HG03442 (cell line): ENCODE results near the gene HBM.
"Not testable (repeated sequence)": the region's sequence is repeated elsewhere in the genome, so short reads cannot be mapped to it uniquely, and the experiment has no call there.

Experiments
- ATAC-seq: cut with Tn5 transposase; IDR thresholded peaks from one replicate; pipeline ENCODE4 v1.9.1; 2021; ENCODE audit warnings: mild to moderate bottlenecking, moderate library complexity; ENCODE audit not compliant: unreplicated experiment

The HBM gene, protein sequence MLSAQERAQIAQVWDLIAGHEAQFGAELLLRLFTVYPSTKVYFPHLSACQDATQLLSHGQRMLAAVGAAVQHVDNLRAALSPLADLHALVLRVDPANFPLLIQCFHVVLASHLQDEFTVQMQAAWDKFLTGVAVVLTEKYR

DNA sequence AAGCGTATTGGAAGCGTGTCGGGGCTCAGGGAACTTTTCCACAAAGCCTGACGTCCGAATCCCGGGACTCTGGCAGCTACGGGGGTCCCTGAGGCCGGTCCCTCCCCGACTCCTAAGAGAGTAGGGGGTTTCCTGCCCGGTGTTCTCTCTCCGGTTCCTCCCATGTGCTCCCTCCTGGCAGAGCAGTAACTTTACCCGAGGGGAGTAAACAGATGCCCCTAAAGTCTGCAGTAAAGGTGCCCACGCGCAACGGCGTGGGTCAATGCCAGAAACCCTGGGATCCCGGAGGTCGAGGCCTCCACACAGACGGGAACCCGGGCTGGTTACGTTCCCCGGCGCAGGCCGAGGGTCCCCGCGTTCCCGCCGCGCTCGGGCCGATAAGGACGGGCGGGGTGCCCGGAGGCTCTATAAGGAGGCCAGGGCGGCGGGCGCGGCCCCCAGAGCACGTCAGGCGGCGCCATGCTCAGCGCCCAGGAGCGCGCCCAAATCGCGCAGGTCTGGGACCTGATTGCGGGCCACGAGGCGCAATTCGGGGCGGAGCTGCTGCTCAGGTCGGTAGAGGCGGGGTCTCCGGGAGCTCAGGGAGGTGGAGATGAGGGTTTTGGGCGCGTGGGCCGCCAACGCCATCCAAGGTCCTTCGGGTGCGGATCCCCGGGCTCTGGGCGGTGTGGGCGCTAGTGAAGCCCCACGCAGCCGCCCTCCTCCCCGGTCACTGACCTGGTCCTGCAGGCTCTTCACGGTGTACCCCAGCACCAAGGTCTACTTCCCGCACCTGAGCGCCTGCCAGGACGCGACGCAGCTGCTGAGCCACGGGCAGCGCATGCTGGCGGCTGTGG, at the start of gene HBM:
Gene HBM, plus strand, starts transcription at position 440 of the 836 bp plus-strand sequence. Its CDS starts 20 bp downstream, at position 460.
- ATAC-seq, result no peak

DNA sequence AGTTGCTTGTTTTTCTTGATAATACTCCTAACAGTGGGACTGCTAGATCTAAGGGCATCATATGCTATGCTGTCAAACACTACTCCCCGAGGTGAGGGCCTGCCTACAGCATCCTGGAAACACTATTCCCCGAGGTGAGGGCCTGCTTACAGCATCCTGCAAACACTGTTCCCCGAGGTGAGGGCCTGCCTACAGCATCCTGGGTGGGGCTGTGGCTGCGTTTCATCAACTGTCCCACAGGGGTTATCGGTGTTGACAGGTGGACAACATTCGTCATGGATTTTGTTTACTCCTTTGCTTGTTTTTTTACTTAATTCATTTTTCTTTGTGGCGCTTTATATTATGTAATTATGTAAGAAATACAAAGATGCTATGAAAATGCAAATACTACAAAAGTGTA, 49.8 kb upstream of the HBM start:
- ATAC-seq, result no peak

DNA sequence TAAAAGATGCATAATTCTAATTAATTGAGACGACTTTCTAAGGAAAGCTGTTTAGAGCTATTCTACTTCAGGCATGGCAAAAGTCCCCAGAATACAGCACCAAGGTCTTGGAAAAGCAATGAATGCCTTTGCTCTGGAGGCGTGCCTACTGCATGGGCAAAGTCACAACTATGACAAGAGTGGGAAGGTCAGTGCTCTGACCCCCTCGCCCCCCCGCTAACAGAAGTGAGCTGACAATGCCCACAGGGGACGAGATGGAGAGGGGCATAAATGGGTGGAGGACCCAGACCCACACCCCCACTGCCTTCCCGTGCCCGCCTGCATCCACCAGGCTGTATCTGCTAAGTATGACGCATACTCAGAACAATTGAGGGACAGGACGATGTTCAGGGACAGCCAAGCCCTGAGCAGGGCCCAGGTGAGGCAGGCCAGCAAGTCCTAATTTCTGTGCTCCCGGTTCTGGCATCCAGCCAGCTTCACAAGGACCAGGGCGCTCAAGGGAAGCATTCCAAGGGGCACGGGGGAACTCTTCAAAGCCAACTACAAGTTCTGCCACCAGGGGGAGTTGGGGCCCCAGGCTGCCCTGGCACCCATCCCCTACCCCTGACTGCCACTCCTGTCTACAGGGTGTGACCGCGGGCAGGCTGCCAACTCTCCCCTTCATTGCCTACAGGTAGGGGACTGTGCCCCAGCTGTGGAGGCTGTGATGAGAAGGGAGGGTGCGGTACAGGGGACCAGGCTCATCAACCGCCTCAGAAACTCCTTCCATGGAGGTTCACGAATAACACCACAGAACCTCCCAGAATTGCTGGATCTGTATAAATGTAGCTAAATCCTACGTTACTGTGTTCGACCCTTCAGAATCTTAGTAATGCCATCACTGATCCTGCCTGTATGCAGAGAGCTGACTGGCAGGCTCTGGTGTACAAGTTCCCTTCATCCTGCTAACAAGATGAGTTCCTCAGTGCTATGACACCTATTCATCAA, 48.1 kb upstream of the HBM start:
- no peak for ATAC-seq

DNA sequence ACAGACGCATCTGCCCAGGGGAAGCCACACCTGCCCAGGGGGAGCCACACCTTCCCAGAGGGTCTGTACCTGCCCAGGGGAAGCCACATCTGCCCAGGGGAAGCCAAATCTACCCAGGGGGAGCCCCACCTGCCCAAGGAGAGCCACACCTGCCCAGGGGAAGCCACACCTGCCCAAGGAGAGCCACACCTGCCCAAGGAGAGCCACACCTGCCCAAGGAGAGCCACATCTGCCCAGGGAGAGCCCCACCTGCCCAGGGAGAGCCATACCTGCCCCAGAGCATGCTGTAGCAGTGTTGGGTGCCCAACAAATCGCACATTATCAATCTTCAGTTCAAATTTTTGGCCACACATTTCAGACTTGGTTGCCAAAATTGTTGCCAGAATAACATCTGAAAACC, 46.9 kb upstream of the HBM start:
- no peak for ATAC-seq

DNA sequence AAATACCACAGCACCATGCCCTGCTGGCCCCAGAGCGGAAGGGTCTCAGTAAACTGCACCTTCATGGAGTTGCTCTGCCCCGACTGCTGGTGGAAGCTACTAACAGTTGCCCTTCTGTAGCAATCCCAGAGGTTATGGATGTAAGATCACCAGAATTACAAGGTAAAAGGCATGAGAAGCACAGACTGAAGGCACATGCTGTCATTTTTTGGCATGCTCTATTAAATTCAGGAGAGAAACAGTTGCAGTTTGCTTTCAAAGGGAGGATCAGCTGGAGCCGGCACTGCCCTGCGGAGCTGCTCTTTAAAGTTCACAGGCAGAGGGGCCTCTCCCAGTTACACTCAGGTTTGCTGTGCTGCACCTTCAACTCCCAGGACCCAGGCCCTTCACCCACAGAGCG, 46.5 kb upstream of the HBM start:
- no peak for ATAC-seq

DNA sequence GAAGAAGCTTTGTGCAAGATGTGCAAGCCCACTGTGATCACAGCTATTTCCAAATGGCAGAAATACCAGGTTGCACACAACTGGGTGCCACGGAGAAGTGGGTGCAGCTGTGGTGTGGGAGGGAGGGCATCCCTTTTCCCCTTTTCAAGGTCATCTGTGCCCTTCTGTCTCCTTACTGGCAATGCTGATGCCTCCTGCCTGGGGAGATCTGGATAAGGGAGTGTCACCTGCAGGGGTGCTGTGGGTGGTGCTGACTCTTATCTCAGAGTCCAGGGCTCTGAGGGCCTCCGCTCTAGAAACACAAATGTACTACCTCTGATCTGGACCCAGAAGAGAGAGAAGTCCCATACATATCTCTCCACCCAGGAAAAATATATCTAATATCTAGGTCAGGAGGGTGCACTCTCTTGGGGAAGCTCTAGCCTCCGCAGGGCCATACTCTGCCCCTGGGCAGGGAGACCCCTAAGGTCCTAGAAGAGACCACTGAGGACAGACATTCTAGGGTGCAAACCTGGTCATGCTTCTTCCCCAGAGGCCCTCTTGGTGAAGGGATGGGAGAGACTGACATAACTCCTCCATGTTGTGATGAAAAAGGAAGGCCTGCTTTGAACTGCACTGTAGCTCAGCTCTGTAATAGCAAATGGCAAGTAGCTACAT, 45.8 kb upstream of the HBM start:
- no peak for ATAC-seq

DNA sequence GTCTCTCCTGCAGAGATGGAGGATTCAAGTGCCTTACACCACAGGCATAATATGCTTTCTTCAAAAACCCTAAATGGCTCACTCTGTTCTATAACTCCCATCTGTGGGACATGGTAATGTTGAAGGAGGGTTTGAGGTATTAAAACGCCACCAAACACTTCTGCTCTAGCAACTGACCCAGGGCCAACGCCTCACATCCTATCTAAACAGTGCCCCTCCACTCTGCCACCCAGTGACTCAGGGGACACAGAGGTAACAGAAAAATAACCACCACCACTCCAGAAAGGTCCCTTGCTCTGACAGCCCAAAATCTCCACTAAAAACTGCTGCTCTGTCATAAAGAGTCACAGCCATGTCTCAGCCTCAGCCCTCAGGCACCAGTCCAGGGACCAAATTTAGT, 45.0 kb upstream of the HBM start:
- ATAC-seq, result no peak

DNA sequence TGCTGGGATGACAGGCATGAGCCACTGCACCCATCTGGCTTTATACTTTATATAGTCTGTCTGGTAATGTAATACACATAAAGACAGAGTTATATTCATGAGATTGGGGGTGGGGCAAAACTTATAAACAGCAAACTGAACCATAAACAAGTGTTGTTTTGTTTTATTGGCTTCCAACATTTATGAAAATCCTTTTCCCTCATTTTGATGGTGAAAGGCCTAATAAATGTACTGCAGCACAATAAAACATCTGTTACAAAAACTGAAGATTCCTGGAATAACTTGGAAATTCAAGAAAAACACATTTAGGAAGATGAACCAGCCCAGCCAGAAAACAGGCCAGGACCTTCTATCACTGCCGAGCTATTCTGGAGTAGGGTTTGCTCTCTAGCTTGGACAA, 43.4 kb upstream of the HBM start:
- no peak for ATAC-seq

DNA sequence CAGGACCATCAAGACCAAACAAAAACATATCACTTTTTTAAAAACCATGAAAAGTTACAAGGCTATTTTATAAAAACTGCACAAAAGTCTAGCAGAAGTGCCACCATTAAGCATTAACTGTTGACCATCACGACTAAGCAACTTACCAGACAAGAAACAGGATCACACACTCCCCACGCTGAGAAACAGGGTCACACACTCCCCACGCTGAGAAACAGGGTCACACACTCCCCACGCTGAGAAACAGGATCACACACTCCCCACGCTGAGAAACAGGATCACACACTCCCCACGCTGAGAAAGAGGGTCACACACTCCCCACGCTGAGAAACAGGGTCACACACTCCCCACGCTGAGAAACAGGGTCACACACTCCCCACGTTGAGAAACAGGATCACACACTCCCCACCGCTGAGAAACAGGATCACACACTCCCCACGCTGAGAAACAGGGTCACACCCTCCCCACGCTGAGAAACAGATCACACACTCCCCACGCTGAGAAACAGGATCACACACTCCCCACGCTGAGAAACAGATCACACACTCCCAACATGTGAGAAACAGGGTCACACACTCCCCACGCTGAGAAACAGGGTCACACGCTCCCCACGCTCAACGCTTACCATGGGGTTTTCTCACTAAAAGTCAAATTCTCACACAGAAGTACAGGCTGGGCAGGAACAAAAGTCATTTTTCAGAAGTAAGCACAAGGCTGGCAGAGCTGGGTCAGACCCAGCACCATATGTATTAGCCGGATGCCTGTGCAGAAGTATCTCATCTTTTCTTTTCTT, 42.0 kb upstream of the HBM start:
- not testable (repeated sequence) for ATAC-seq

DNA sequence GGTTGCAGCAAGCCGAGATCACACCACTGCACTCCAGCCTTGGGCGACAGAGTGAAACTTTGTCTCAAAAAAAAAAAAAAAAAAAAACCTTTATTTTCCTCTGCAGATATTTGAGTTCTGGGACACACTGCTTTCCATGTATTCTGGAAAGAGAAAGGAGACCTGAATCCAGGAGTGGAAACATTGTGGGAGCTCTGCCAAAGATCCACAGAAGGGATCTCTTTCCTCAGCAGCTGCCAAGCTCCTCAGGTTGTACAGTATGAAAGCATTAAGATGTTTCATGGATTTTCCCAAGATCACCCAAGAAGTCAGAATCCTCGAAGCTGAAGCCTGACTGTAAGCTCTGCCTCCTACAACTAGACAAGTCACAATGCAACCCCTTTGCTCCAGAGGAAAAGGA, 40.8 kb upstream of the HBM start:
- no peak for ATAC-seq

DNA sequence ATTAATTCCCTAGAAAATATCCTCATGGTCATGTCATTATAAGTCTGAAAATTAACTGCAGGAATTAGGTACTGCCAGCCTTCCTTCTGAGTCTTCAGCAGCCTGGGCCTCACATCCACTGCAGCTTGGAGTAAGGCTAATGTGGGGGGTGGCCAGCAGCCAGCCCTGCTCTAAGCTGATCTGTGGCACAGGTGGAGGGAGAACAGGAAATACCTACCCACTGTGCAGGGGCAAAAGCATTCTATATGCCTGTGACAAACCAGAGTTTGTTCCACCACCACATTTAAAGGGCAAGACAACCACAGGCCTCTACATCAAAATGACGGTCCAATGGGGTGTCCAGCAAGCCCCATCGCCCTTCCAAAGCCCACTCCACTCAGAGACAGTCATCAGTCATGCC, 36.7 kb upstream of the HBM start:
- no peak for ATAC-seq

DNA sequence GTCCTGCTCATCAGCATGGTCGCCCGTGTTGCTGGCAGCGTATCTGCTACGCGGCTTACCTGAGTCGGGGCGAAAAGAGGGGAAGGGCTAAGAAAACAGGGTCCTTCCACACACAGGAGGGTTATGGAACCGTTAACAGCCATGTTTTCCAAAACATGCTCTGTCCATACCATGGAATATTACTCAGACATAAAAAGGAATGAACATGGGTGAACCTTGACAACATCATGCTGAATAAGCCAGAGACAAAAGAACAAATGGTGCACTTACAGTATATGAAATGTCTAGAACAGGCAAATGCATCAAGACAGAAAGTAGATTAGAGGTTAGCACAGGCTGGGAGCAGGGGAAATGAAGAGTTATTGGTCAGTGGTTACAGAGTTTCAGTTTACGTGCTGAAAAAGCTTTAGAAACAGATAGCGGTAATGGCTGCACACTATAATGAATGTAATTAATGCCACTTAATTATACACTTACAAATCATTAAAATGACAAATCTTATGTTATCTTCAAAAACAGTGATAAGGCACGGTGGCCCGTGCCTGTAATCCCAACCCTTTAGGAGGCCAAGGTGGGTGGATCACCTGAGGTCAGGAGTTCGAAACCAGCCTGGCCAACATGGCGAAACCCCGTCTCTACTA, 35.1 kb upstream of the HBM start:
- no peak for ATAC-seq

DNA sequence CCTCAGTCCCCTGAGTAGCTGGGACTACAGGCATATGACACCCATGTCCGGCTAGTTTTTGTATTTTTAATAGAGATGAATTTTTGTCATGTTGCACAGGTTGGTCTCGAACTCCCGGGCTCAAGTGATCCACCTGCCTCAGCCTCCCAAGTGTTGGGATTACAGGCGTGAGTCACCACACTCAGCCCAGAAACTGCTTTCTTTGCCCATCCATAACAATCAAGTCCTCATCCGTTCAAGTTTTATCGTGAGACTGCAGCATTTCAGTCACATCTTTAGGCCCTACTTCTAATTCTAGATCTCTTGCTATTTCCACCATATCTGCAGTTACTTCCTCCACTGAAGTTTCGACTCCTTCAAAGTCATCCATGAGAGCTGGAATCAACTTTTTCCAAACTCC, 33.7 kb upstream of the HBM start:
- ATAC-seq, result no peak

DNA sequence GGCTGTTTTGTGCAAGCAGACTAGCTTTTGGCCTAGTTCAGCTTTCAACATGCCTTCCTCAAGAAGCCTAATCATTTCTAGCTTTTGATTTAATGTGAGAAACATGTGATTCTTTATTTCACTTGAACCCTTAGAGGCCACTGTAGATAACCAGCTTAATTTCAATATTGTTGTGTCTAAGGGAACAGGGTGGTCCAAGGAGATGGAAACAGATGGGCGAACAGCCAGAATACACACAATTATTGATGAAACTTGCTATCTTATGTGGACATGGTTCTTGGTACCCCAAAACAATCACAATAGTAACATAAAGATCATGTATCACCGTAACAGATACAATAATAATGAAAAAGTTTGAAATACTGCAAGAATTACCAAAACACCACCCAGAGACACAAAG, 32.1 kb upstream of the HBM start:
- ATAC-seq, result no peak

DNA sequence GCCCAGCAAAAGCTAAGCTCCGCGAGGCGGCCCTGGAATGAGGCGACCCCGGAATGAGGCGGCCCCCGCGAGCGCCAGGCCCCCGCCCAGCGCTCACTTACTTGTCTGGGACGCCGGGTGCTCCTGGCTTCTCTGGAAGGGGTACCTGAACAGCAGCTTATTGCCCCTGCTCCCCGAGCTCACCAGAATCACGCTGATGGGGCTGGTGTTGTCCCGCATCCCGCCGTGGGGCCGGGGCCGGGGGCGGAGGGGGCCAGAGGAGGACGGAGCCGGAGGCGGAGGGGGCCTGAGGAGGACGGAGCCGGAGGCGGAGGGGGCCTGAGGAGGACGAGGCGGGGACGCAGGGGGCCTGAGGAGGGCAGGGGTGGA, 27.7 kb upstream of the HBM start:
- ATAC-seq, result no peak

DNA sequence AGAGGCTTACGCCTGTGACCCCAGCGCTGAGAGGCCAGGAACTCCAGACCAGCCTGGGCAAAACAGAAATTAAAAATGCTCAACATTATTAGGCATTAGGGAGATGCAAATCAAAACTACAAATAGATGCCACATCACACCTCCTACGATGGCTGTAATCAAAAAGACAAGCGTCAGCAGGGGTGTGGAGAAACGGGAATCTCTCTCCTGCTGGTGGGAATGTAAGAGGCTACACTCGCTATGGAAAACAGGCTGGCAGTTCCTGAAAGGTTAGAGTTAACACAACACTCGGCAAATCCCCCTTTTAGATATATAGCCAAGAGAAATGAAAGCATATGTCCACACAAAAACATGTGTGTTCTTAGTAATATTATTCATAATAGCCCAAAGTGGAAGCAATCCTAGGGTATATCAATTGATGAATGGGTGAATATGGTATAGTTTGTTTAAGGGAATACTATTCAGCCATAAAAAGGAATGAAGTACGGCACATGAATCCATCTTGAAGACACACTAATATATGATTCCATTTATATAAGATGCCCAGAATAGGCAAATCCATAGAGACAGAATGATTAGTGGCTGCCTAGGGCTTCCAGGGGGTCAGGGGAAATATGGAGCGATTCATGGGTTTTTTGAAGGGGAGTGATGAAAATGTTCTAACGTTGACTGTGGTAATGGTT, 25.5 kb upstream of the HBM start:
- ATAC-seq, result no peak

DNA sequence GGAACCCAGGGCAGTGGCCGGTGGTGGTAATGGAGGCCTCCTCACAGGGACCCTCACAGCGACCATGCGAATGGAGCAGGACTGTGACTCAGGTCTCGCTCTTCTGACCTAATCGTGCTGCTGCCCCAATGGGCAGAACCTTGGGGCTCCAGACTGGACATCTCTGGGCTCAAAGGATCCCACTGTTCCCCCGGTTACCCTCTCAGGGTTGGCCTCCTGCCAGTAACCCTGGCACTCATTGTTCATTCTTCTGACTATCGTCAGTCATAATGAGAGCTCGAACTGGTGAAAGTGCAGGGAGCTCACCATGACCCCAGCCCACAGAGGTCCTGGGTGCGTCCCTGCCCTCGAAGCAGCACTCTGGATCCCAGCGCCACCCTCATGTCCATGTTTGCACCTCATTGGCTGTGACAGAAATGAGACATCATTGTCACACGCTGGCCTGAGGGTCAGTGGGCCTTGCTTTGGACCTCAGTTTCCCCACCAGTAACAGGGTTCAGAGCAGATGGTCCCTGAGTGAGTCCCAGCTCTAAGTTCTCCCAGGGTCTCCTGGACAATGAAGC, 23.3 kb upstream of the HBM start:
- ATAC-seq, result no peak

DNA sequence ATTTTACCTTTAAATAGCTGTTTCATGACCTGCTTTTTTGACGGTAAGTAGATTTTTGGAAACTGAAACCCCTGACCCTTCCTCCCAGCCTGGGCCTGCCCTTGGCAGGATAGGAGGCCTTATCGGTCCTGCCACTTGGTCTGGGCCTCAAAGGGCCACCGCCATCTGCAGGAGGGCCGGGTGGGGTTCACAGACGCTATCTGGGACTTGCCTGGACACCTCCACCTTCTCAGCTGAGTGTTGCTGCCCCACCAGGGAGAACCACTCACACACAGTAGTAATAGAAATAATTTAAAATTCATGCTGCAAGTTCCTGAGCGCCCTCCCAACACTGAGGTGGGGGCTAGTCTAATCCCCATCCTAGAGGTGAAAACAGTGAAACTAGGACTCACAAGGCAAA, 22.7 kb upstream of the HBM start:
- no peak for ATAC-seq

DNA sequence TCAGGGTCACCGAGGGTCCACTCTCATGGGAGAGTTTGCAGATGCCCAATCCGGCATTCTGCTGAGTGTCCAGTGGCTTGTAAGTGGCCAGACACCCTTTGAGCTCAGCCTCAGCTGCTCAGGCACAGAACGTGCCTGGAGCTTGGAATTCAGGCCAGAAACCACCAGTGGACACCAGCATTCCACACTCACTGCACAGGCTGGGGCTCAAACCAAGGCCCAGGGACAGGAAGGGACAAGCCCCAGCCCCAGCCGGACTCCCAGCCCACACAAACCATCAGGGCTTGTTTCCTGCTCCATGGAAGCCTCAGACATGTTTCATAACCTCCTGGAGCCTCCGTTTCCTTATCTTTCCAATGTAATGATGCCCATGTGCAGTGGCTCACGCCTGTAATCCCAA, 22.3 kb upstream of the HBM start:
- no peak for ATAC-seq
